Urinary bladder (tissue), 4 donors: Measurements from ENCODE around the gene ADAM12. TPM values are rescaled to one million over a fixed set of nuclear protein-coding genes. Genes with fewer than 3 reads are reported as not detected.

Experiments used
- DNase-seq: peaks from one replicate; pipeline ENCODE4 v3.0.0-alpha.2; 2015; ENCODE audit errors: extremely low spot score
- H3K27ac ChIP-seq: one replicate; pipeline ENCODE4 v1.5.1; 2013; ENCODE audit warnings: low read depth, mild to moderate bottlenecking, moderate library complexity
- H3K36me3 ChIP-seq: one replicate; pipeline ENCODE4 v1.6.1; 2013; ENCODE audit warnings: mild to moderate bottlenecking, moderate library complexity; ENCODE audit not compliant: insufficient read depth
- H3K4me1 ChIP-seq: one replicate; pipeline ENCODE4 v1.6.1; 2013; ENCODE audit warnings: mild to moderate bottlenecking, moderate library complexity; ENCODE audit not compliant: insufficient read depth
- H3K4me3 ChIP-seq: one replicate; pipeline ENCODE4 v1.5.1; 2013; ENCODE audit warnings: low read depth, low read length
- WGBS: extraction: QIAGEN DNeasy Blood & Tissue Kit; methylation state at CpG from one replicate; pipeline ENCODE4 v1.1.7; 2013; 5-methylcytosine and 5-hydroxymethylcytosine counted together
- polyA plus RNA-seq: library from polyadenylated mRNA; stranded (reverse); fragments of 200-250 nt; gene quantifications from one replicate; pipeline ENCODE4 v1.2.3, GENCODE V29; 2013
- total RNA-seq: library from RNA; depleted of rRNA; stranded (reverse); fragments of >200 nt; gene quantifications from one replicate; pipeline ENCODE4 v1.2.3, GENCODE V29; 2014
- donor health status: healthy with polysubstance abuse.
- donor health status: healthy.

The ADAM12 gene
- total and polyA plus RNA-seq, 2 donors: 2.1 to 95.0 TPM

- 67% methylated on average over 12 of the region's 12 CpGs for WGBS
- Histone ChIP-seq H3K36me3 (no peaks in the 10 kb centered on the region), H3K4me3 (no peak overlapping the region), H3K4me1 (no peaks in the 10 kb centered on the region), H3K27ac (no peak overlapping the region)
- no peak for DNase-seq
Observed at GRCh38 chr10:126420567-126421300, 32.5 kb upstream of the ADAM12 start.

GRCh38 chr10:126417220-126417825 is 29.0 kb upstream of the ADAM12 start:
- Histone ChIP-seq H3K4me3 (no peak overlapping the region), H3K4me1 (no peaks in the 10 kb centered on the region)
- WGBS: 77% methylated on average over 4 of the region's 4 CpGs

GRCh38 chr10:126409821-126410220 is 21.5 kb upstream of the ADAM12 start:
- H3K4me1 ChIP-seq: no peaks in the 10 kb centered on the region
- H3K4me3 ChIP-seq: no peak overlapping the region
- 75% methylated on average over 6 of the region's 6 CpGs for WGBS
- DNase-seq: no peak
- no peaks in the 10 kb centered on the region for H3K36me3 ChIP-seq
- H3K27ac ChIP-seq: no peak overlapping the region

More at GRCh38 chr10:126417220-126417825, 29.0 kb upstream of the ADAM12 start:
- DNase-seq: no peak
- H3K36me3 ChIP-seq: no peaks in the 10 kb centered on the region
- H3K27ac ChIP-seq: no peak overlapping the region

- H3K36me3 ChIP-seq: no peaks in the 10 kb centered on the region
- no peak overlapping the region for H3K27ac ChIP-seq
- 59% methylated on average over 11 of the region's 11 CpGs for WGBS
- no peak overlapping the region for H3K4me3 ChIP-seq
- no peaks in the 10 kb centered on the region for H3K4me1 ChIP-seq
- no peak for DNase-seq
Observed at GRCh38 chr10:126408953-126409641, 20.8 kb upstream of the ADAM12 start.

- WGBS: 90% methylated on average over 2 of the region's 2 CpGs
- H3K4me1 ChIP-seq: no peaks in the 10 kb centered on the region
- H3K4me3 ChIP-seq: no peak overlapping the region
- no peak overlapping the region for H3K27ac ChIP-seq
- H3K36me3 ChIP-seq: no peaks in the 10 kb centered on the region
- no peak for DNase-seq
Observed at GRCh38 chr10:126407831-126408230, 19.6 kb upstream of the ADAM12 start.

- WGBS: 88% methylated on average over 6 of the region's 6 CpGs
- H3K4me3 ChIP-seq: no peak overlapping the region
- no peak overlapping the region for H3K27ac ChIP-seq
Observed at GRCh38 chr10:126405239-126405775, 17.0 kb upstream of the ADAM12 start.

GRCh38 chr10:126402721-126403695 is 14.7 kb upstream of the ADAM12 start:
- no peaks in the 10 kb centered on the region for H3K36me3 ChIP-seq
- DNase-seq: no peak
- H3K4me1 ChIP-seq: no peaks in the 10 kb centered on the region
- 56% methylated on average over 7 of the region's 7 CpGs for WGBS
- H3K27ac ChIP-seq: no peak overlapping the region
- no peak overlapping the region for H3K4me3 ChIP-seq

More at GRCh38 chr10:126405239-126405775, 17.0 kb upstream of the ADAM12 start:
- DNase-seq: no peak
- H3K36me3 ChIP-seq: no peaks in the 10 kb centered on the region
- no peaks in the 10 kb centered on the region for H3K4me1 ChIP-seq

- Histone ChIP-seq H3K36me3 (no peaks in the 10 kb centered on the region), H3K27ac (no peak overlapping the region), H3K4me3 (no peak overlapping the region), H3K4me1 (no peaks in the 10 kb centered on the region)
- WGBS: 81% methylated on average over 4 of the region's 4 CpGs
- no peak for DNase-seq
Observed at GRCh38 chr10:126400641-126401040, 12.4 kb upstream of the ADAM12 start.

- 80% methylated on average over 4 of the region's 4 CpGs for WGBS
- Histone ChIP-seq H3K27ac (no peak overlapping the region), H3K4me3 (no peak overlapping the region), H3K4me1 (no peaks in the 10 kb centered on the region), H3K36me3 (no peaks in the 10 kb centered on the region)
- no peak for DNase-seq
Observed at GRCh38 chr10:126398924-126399323, 10.6 kb upstream of the ADAM12 start.

GRCh38 chr10:126398383-126398743 is 10.1 kb upstream of the ADAM12 start:
- DNase-seq: no peak
- Histone ChIP-seq H3K27ac (no peak overlapping the region), H3K4me1 (no peaks in the 10 kb centered on the region), H3K36me3 (no peaks in the 10 kb centered on the region), H3K4me3 (no peak overlapping the region)
- WGBS: 92% methylated on average over 3 of the region's 3 CpGs

- Histone ChIP-seq H3K4me3 (no peak overlapping the region), H3K27ac (no peak overlapping the region), H3K36me3 (no peaks in the 10 kb centered on the region), H3K4me1 (no peaks in the 10 kb centered on the region)
- WGBS: 82% methylated on average over 4 of the region's 4 CpGs
- no peak for DNase-seq
Observed at GRCh38 chr10:126397640-126398382, 9.5 kb upstream of the ADAM12 start.

- Histone ChIP-seq H3K27ac (no peak overlapping the region), H3K36me3 (no peaks in the 10 kb centered on the region), H3K4me3 (no peak overlapping the region), H3K4me1 (no peaks in the 10 kb centered on the region)
- 94% methylated on average over 3 of the region's 3 CpGs for WGBS
- DNase-seq: no peak
Observed at GRCh38 chr10:126397156-126397555, 8.9 kb upstream of the ADAM12 start.
